SK-N-SH treated with all-trans-retinoic acid at 6 μM for 48 hours (cell line): ENCODE data around the gene UBE2E1.

Experiments
- ATAC-seq: fragments of 200-7000 bp; cut with Tn5 transposase; 3 replicates; pipeline ENCODE4 v1.9.1; 2020; ENCODE audit warnings: mild to moderate bottlenecking, moderate library complexity
- ARNTL ChIP-seq: fragments of 450-650 bp; formaldehyde crosslinking; IDR thresholded peaks from 2 replicates; pipeline ENCODE4 v1.5.0; 2020; ENCODE audit warnings: low read depth, mild to moderate bottlenecking, moderate library complexity, borderline replicate concordance
- BACH2 ChIP-seq: fragments of 250-450 bp; sonication (Bioruptor Pico); IDR thresholded peaks from 2 replicates; pipeline ENCODE4 v1.9.0; 2021; ENCODE audit warnings: mild to moderate bottlenecking, borderline replicate concordance
- CREB5 ChIP-seq: fragments of 250-450 bp; sonication (Bioruptor Pico); IDR thresholded peaks from 2 replicates; pipeline ENCODE4 v1.5.1; 2020; ENCODE audit warnings: low read depth, mild to moderate bottlenecking, moderate library complexity
- CSDC2 ChIP-seq: fragments of 250-450 bp; sonication (Bioruptor Pico); IDR thresholded peaks from 2 replicates; pipeline ENCODE4 v1.5.0; 2020; ENCODE audit warnings: mild to moderate bottlenecking, moderate library complexity
- CSRNP3 ChIP-seq: fragments of 250-450 bp; sonication (Bioruptor Pico); IDR thresholded peaks from 2 replicates; pipeline ENCODE4 v1.5.1; 2021; ENCODE audit warnings: mild to moderate bottlenecking, moderate library complexity
- ESRRG ChIP-seq: fragments of 250-450 bp; sonication (Bioruptor Pico); IDR thresholded peaks from 2 replicates; pipeline ENCODE4 v1.6.1; 2021; ENCODE audit warnings: mild to moderate bottlenecking
- GLIS3 ChIP-seq: fragments of 250-450 bp; sonication (Bioruptor Pico); IDR thresholded peaks from 2 replicates; pipeline ENCODE4 v1.5.0; 2020; ENCODE audit warnings: mild to moderate bottlenecking, moderate library complexity
- ISL1 ChIP-seq: fragments of 250-450 bp; sonication (Bioruptor Pico); IDR thresholded peaks from 2 replicates; pipeline ENCODE4 v2.1.2; 2022; ENCODE audit warnings: mild to moderate bottlenecking, moderate library complexity
- OSR1 ChIP-seq: fragments of 250-450 bp; sonication (Bioruptor Pico); IDR thresholded peaks from 2 replicates; pipeline ENCODE4 v1.8.0; 2022; ENCODE audit warnings: moderate library complexity, mild to moderate bottlenecking, inconsistent platforms
- PPARA ChIP-seq: fragments of 250-450 bp; sonication (Bioruptor Pico); IDR thresholded peaks from 2 replicates; pipeline ENCODE4 v1.5.0; 2020; ENCODE audit warnings: mild to moderate bottlenecking, borderline replicate concordance
- RARB ChIP-seq: fragments of 250-450 bp; sonication (Bioruptor Pico); IDR thresholded peaks from 2 replicates; pipeline ENCODE4 v1.8.0; 2021; ENCODE audit warnings: mild to moderate bottlenecking, moderate library complexity
- SNAI2 ChIP-seq: fragments of 250-450 bp; sonication (Bioruptor Pico); IDR thresholded peaks from 2 replicates; pipeline ENCODE4 v1.5.0; 2020; ENCODE audit warnings: mild to moderate bottlenecking, moderate library complexity
- TCF4 ChIP-seq: fragments of 250-450 bp; sonication (Bioruptor Pico); IDR thresholded peaks from 2 replicates; pipeline ENCODE4 v1.8.0; 2021; ENCODE audit warnings: mild to moderate bottlenecking, moderate library complexity, borderline replicate concordance
- TOX ChIP-seq: fragments of 250-450 bp; sonication (Bioruptor Pico); IDR thresholded peaks from 2 replicates; pipeline ENCODE4 v1.8.0; 2021; ENCODE audit warnings: mild to moderate bottlenecking, moderate library complexity, borderline replicate concordance
- TSHZ2 ChIP-seq: fragments of 250-450 bp; sonication (Bioruptor Pico); IDR thresholded peaks from 2 replicates; pipeline ENCODE4 v1.5.0; 2020; ENCODE audit warnings: mild to moderate bottlenecking, moderate library complexity
- ZC3H10 ChIP-seq: fragments of 250-450 bp; sonication (Bioruptor Pico); IDR thresholded peaks from 2 replicates; pipeline ENCODE4 v1.5.1; 2021; ENCODE audit warnings: mild to moderate bottlenecking, moderate library complexity
- ZFP3 ChIP-seq: fragments of 250-450 bp; sonication (Bioruptor Pico); IDR thresholded peaks from 2 replicates; pipeline ENCODE4 v1.5.0; 2020; ENCODE audit warnings: mild to moderate bottlenecking, moderate library complexity
- ZFP30 ChIP-seq: fragments of 450-650 bp; formaldehyde crosslinking; IDR thresholded peaks from 2 replicates; pipeline ENCODE4 v1.5.0; 2022; ENCODE audit warnings: mild to moderate bottlenecking, moderate library complexity
- ZNF565 ChIP-seq: fragments of 450-650 bp; formaldehyde crosslinking; conservative IDR thresholded peaks from 2 replicates; pipeline ENCODE4 v1.5.0; 2020; ENCODE audit warnings: low read depth, mild to moderate bottlenecking, moderate library complexity
- ZNF70 ChIP-seq: fragments of 450-650 bp; formaldehyde crosslinking; IDR thresholded peaks from 2 replicates; pipeline ENCODE4 v1.5.0; 2020; ENCODE audit warnings: mild to moderate bottlenecking, moderate library complexity
- ZNF8 ChIP-seq: fragments of 450-650 bp; formaldehyde crosslinking; IDR thresholded peaks from 2 replicates; pipeline ENCODE4 v1.5.0; 2020; ENCODE audit warnings: mild to moderate bottlenecking, moderate library complexity
- TF ChIP-seq, protein P1 (sequence below): fragments of 250-450 bp; sonication (Bioruptor Pico); IDR thresholded peaks from 2 replicates; pipeline ENCODE4 v1.8.0; 2021; ENCODE audit warnings: low read depth, mild to moderate bottlenecking, moderate library complexity, borderline replicate concordance

The UBE2E1 gene

DNA sequence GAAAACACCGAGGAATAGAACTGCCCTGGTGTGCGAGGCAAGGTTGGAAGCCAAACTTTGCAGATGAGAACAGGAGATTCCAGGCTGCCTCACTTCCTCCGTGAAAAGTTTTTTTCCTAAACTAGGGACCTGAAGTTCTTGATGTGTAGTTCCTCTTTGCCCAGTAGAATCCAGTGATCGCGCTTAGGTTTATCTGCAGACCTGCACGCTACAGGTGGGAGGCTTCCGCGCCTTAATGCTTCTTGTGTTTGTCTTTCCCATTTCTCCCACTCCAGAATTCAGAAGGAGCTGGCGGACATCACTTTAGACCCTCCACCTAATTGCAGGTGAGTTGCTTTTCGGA, 5.4 kb downstream of the UBE2E1 start:
- TF ChIP-seq TOX, result no peak
- no peak for TF ChIP-seq ZFP3 (CRISPR knock-in tag)
- TF ChIP-seq SNAI2 (CRISPR knock-in tag), result no peak
- TF ChIP-seq CSDC2, result no peak
- no peak for TF ChIP-seq ESRRG (CRISPR knock-in tag)
- TF ChIP-seq ISL1 (CRISPR knock-in tag), result no peak
- TF ChIP-seq TCF4, result no peak
- no peak for TF ChIP-seq CREB5 (CRISPR knock-in tag)
- no peak for TF ChIP-seq ZC3H10 (CRISPR knock-in tag)
- no peak for ATAC-seq

GRCh38 chr3:23811919-23812318, 6.2 kb downstream of the UBE2E1 start:
- TF ChIP-seq RARB (CRISPR knock-in tag) (no peak), ARNTL (no peak), CREB5 (CRISPR knock-in tag) (no peak), OSR1 (CRISPR knock-in tag) (no peak), TOX (no peak), GLIS3 (CRISPR knock-in tag) (no peak), ZNF8 (CRISPR knock-in tag) (no peak), ZFP30 (CRISPR knock-in tag) (no peak), BACH2 (CRISPR knock-in tag) (no peak), CSDC2 (no peak), ZNF565 (CRISPR knock-in tag) (no peak), TSHZ2 (CRISPR knock-in tag) (no peak), SNAI2 (CRISPR knock-in tag) (no peak), PPARA (CRISPR knock-in tag) (no peak), ESRRG (CRISPR knock-in tag) (no peak), ZNF70 (CRISPR knock-in tag) (no peak), ZC3H10 (CRISPR knock-in tag) (no peak), ZFP3 (CRISPR knock-in tag) (no peak), CSRNP3 (CRISPR knock-in tag) (no peak)
- TF ChIP-seq, protein P1, sequence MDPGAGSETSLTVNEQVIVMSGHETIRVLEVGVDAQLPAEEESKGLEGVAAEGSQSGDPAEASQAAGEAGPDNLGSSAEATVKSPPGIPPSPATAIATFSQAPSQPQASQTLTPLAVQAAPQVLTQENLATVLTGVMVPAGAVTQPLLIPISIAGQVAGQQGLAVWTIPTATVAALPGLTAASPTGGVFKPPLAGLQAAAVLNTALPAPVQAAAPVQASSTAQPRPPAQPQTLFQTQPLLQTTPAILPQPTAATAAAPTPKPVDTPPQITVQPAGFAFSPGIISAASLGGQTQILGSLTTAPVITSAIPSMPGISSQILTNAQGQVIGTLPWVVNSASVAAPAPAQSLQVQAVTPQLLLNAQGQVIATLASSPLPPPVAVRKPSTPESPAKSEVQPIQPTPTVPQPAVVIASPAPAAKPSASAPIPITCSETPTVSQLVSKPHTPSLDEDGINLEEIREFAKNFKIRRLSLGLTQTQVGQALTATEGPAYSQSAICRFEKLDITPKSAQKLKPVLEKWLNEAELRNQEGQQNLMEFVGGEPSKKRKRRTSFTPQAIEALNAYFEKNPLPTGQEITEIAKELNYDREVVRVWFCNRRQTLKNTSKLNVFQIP (CRISPR knock-in tag), result no peak
- no peak for ATAC-seq

GRCh38 chr3:23815879-23816278, 10.1 kb downstream of the UBE2E1 start:
- no peak for ATAC-seq
- TF ChIP-seq CREB5 (CRISPR knock-in tag), result no peak
